ENCODE data around the gene ZDHHC13.

The ZDHHC13 gene

GRCh38 chr11:19116971-19117759 lies at the start of gene ZDHHC13:
Gene ZDHHC13 (plus strand): TSS chr11:19117168. CDS start chr11:19117250, 82 bp downstream.
- in situ Hi-C loops (cut with HindIII; ENCODE audit: low sequenced_read_pairs) = no loop called here

GRCh38 chr11:19071255-19071654 lies 45.7 kb upstream of the ZDHHC13 start:
- in situ Hi-C loops (cut with HindIII; ENCODE audit: low sequenced_read_pairs) = loop anchor here (5.0 kb wide), 1 partner anchor 101 kb away; no protein-coding TSS in a partner anchor

GRCh38 chr11:19072464-19072863 lies 44.5 kb upstream of the ZDHHC13 start:
- in situ Hi-C loops (cut with HindIII; ENCODE audit: low sequenced_read_pairs) = loop anchor here (5.0 kb wide), 1 partner anchor 100 kb away; no protein-coding TSS in a partner anchor

- in situ Hi-C loops (cut with HindIII; ENCODE audit: low sequenced_read_pairs) = loop anchor here (5.0 kb wide), 1 partner anchor 99 kb away; no protein-coding TSS in a partner anchor
Observed at GRCh38 chr11:19073454-19074415, 43.2 kb upstream of the ZDHHC13 start.

GRCh38 chr11:19075636-19076035 lies 41.3 kb upstream of the ZDHHC13 start:
- in situ Hi-C loops (cut with HindIII; ENCODE audit: low sequenced_read_pairs) = no loop called here

- in situ Hi-C loops (cut with HindIII; ENCODE audit: low sequenced_read_pairs) = no loop called here
Observed at GRCh38 chr11:19076744-19077589, 40.0 kb upstream of the ZDHHC13 start.

GRCh38 chr11:19077965-19078364 lies 39.0 kb upstream of the ZDHHC13 start:
- in situ Hi-C loops (cut with HindIII; ENCODE audit: low sequenced_read_pairs) = no loop called here

GRCh38 chr11:19079643-19080440 lies 37.1 kb upstream of the ZDHHC13 start:
- in situ Hi-C loops (cut with HindIII; ENCODE audit: low sequenced_read_pairs) = no loop called here

- in situ Hi-C loops (cut with HindIII; ENCODE audit: low sequenced_read_pairs) = no loop called here
Observed at GRCh38 chr11:19080579-19080993, 36.4 kb upstream of the ZDHHC13 start.

- in situ Hi-C loops (cut with HindIII; ENCODE audit: low sequenced_read_pairs) = no loop called here
Observed at GRCh38 chr11:19083166-19083565, 33.8 kb upstream of the ZDHHC13 start.

GRCh38 chr11:19084661-19085315 lies 32.2 kb upstream of the ZDHHC13 start:
- in situ Hi-C loops (cut with HindIII; ENCODE audit: low sequenced_read_pairs) = no loop called here

- in situ Hi-C loops (cut with HindIII; ENCODE audit: low sequenced_read_pairs) = no loop called here
Observed at GRCh38 chr11:19087658-19088057, 29.3 kb upstream of the ZDHHC13 start.

- in situ Hi-C loops (cut with HindIII; ENCODE audit: low sequenced_read_pairs) = no loop called here
Observed at GRCh38 chr11:19088791-19089190, 28.2 kb upstream of the ZDHHC13 start.

GRCh38 chr11:19089421-19089820 lies 27.5 kb upstream of the ZDHHC13 start:
- in situ Hi-C loops (cut with HindIII; ENCODE audit: low sequenced_read_pairs) = no loop called here

GRCh38 chr11:19091366-19091765 lies 25.6 kb upstream of the ZDHHC13 start:
- in situ Hi-C loops (cut with HindIII; ENCODE audit: low sequenced_read_pairs) = no loop called here

- in situ Hi-C loops (cut with HindIII; ENCODE audit: low sequenced_read_pairs) = no loop called here
Observed at GRCh38 chr11:19092342-19092741, 24.6 kb upstream of the ZDHHC13 start.

GRCh38 chr11:19092850-19093249 lies 24.1 kb upstream of the ZDHHC13 start:
- in situ Hi-C loops (cut with HindIII; ENCODE audit: low sequenced_read_pairs) = no loop called here

GRCh38 chr11:19093976-19094375 lies 23.0 kb upstream of the ZDHHC13 start:
- in situ Hi-C loops (cut with HindIII; ENCODE audit: low sequenced_read_pairs) = no loop called here

- in situ Hi-C loops (cut with HindIII; ENCODE audit: low sequenced_read_pairs) = no loop called here
Observed at GRCh38 chr11:19094859-19095258, 22.1 kb upstream of the ZDHHC13 start.
